OCI-LY7 (cell line): ENCODE measurements around the gene PAX9. TPM values are rescaled to one million over a fixed set of nuclear protein-coding genes. Genes with fewer than 3 reads are reported as not detected.

ENCODE experiments used
- BruUV-seq: library from RNA; stranded (reverse); fragments of 400-500 nt; replicated peaks from 2 replicates; lab custom pipeline; 2021; lab: Mats Ljungman, UMichigan
- CTCF ChIA-PET: fragments of 300-600 bp; sonication (Branson Sonifier 250); formaldehyde crosslinking; loops from one replicate; lab custom pipeline; 2022; ENCODE audit warnings: antibody characterized with exemption; ENCODE audit not compliant: unreplicated experiment; lab: Charles Lee
- POLR2A ChIA-PET: fragments of 300-600 bp; sonication (Branson Sonifier 250); formaldehyde crosslinking; loops from one replicate; lab custom pipeline; 2022; ENCODE audit warnings: antibody characterized with exemption; lab: Charles Lee
- DNase-seq: peaks from one replicate; pipeline ENCODE4 v3.0.0-alpha.2; 2015; ENCODE audit warnings: low spot score
- H2AFZ ChIP-seq: fragments of 200-600 bp; sonication (generic), shearing (Covaris generic); 2 replicates; pipeline ENCODE4 v1.6.1; 2014; ENCODE audit warnings: mild to moderate bottlenecking, antibody characterized with exemption, low read length, moderate library complexity
- H3K27ac ChIP-seq: fragments of 200-600 bp; sonication (generic); 2 replicates; pipeline ENCODE4 v1.5.1; 2014; ENCODE audit warnings: mixed run types, low read depth, mild to moderate bottlenecking, moderate library complexity, low read length, inconsistent platforms; ENCODE audit not compliant: poor library complexity, severe bottlenecking
- H3K36me3 ChIP-seq: fragments of 200-600 bp; sonication (generic); 2 replicates; pipeline ENCODE4 v1.6.1; 2014; ENCODE audit warnings: mild to moderate bottlenecking, antibody characterized with exemption, low read length, moderate library complexity, mixed read lengths; ENCODE audit not compliant: insufficient read depth
- H3K4me1 ChIP-seq: fragments of 200-600 bp; sonication (generic); 2 replicates; pipeline ENCODE4 v1.5.1; 2014; ENCODE audit warnings: mild to moderate bottlenecking, low read length; ENCODE audit not compliant: insufficient read depth, poor library complexity, severe bottlenecking
- H3K4me2 ChIP-seq: fragments of 200-600 bp; sonication (generic); 2 replicates; pipeline ENCODE4 v1.6.1; 2014; ENCODE audit warnings: mild to moderate bottlenecking, low read length
- H3K4me3 ChIP-seq: fragments of 200-600 bp; sonication (generic); 2 replicates; pipeline ENCODE4 v1.5.1; 2014; ENCODE audit warnings: mild to moderate bottlenecking, low read depth, low read length; ENCODE audit not compliant: poor library complexity, severe bottlenecking
- H3K79me2 ChIP-seq: fragments of 200-600 bp; sonication (generic); 2 replicates; pipeline ENCODE4 v1.6.1; 2016; ENCODE audit warnings: low read depth, mild to moderate bottlenecking, low read length, moderate library complexity, mixed read lengths; ENCODE audit not compliant: insufficient read depth
- H3K9me2 ChIP-seq: fragments of 200-600 bp; sonication (generic); 2 replicates; pipeline ENCODE4 v1.6.1; 2016; ENCODE audit warnings: mild to moderate bottlenecking, low read length, mixed read lengths; ENCODE audit not compliant: insufficient read depth
- H3K9me3 ChIP-seq: fragments of 200-600 bp; sonication (generic); 2 replicates; pipeline ENCODE4 v1.6.1; 2014; ENCODE audit warnings: mild to moderate bottlenecking, mixed run types, low read length, mixed read lengths
- H4K20me1 ChIP-seq: fragments of 200-600 bp; sonication (generic); 2 replicates; pipeline ENCODE4 v1.6.1; 2014; ENCODE audit warnings: mild to moderate bottlenecking, antibody characterized with exemption, low read length, moderate library complexity, mixed read lengths; ENCODE audit not compliant: insufficient read depth
- CTCF ChIP-seq: fragments of 200-600 bp; sonication (generic); conservative IDR thresholded peaks from 2 replicates; pipeline ENCODE4 v1.5.1; 2014; ENCODE audit warnings: mild to moderate bottlenecking, antibody characterized with exemption, low read length, moderate library complexity, mixed read lengths
- EZH2phosphoT487 ChIP-seq: fragments of 200-600 bp; sonication (generic); IDR thresholded peaks from 2 replicates; pipeline ENCODE4 v1.6.1; 2018; ENCODE audit warnings: low read depth, borderline replicate concordance, mild to moderate bottlenecking, mixed run types, antibody characterized with exemption, low read length, moderate library complexity, mixed read lengths
- intact Hi-C: fragments of 100-400 bp; cut with micrococcal nuclease; formaldehyde crosslinking; loops from one replicate; pipeline ENCODE4 v1.10.0; 2022; ENCODE audit not compliant: unreplicated experiment
- total RNA-seq, 2 experiments: library from RNA; depleted of rRNA in 1 of 2; stranded (reverse); fragments of >200 nt in 1 of 2; shearing (Covaris generic) in 1 of 2; gene quantifications; 2 replicates each; pipeline ENCODE4 v1.2.3, GENCODE V29; 2014 to 2022

PAX9 gene
- total RNA-seq, 2 experiments from 2014 or later: 2.3 to 4.4 TPM

GRCh38 chr14:36666416-36667206 lies 5.0 kb downstream of the PAX9 start:
- ChIA-PET CTCF (no interaction called here), POLR2A (interaction anchor here (0.6 to 1.0 kb wide), 2 partner anchors 27 to 290 kb away, joined by 3 read pairs; no protein-coding TSS in a partner anchor)
- H3K27ac ChIP-seq: no peak overlapping the region
- no peak overlapping the region for H3K4me2 ChIP-seq
- peaks cover 2% of the 10 kb centered on the region for H3K4me1 ChIP-seq
- no TSS peak for BruUV-seq
- H3K9me3 ChIP-seq: no peaks in the 10 kb centered on the region
- no peaks in the 10 kb centered on the region for H4K20me1 ChIP-seq
- H3K9me2 ChIP-seq: no peaks in the 10 kb centered on the region
- TF ChIP-seq EZH2phosphoT487: no peak
- TF ChIP-seq CTCF: no peak
- H2AFZ ChIP-seq: no peak overlapping the region
- no peak for DNase-seq
- H3K79me2 ChIP-seq: no peaks in the 10 kb centered on the region
- no peaks in the 10 kb centered on the region; the same call in 1 of the 2 replicates for H3K36me3 ChIP-seq
- intact Hi-C loops: no loop called here
- H3K4me3 ChIP-seq: no peak overlapping the region

GRCh38 chr14:36667679-36668078 lies 6.0 kb downstream of the PAX9 start:
- DNase-seq: no peak
- H2AFZ ChIP-seq: no peak overlapping the region
- TF ChIP-seq EZH2phosphoT487: no peak
- H3K79me2 ChIP-seq: no peaks in the 10 kb centered on the region
- H3K9me3 ChIP-seq: no peaks in the 10 kb centered on the region
- intact Hi-C loops: no loop called here
- ChIA-PET CTCF (no interaction called here), POLR2A (interaction anchor here (1.0 kb wide), 1 partner anchor 28 kb away, joined by 3 read pairs; no protein-coding TSS in a partner anchor)
- no peaks in the 10 kb centered on the region; the same call in 1 of the 2 replicates for H3K36me3 ChIP-seq
- no peaks in the 10 kb centered on the region for H4K20me1 ChIP-seq
- no TSS peak for BruUV-seq
- H3K4me2 ChIP-seq: no peak overlapping the region
- no peak overlapping the region for H3K27ac ChIP-seq
- H3K9me2 ChIP-seq: no peaks in the 10 kb centered on the region
- peaks cover 2% of the 10 kb centered on the region for H3K4me1 ChIP-seq
- no peak overlapping the region for H3K4me3 ChIP-seq

GRCh38 chr14:36671149-36671548 lies 9.5 kb downstream of the PAX9 start:
- no peak for TF ChIP-seq EZH2phosphoT487
- no peak for TF ChIP-seq CTCF
- Histone ChIP-seq H3K4me2 (no peak overlapping the region), H3K9me3 (no peaks in the 10 kb centered on the region), H3K36me3 (no peaks in the 10 kb centered on the region; the same call in 1 of the 2 replicates), H3K4me1 (no peaks in the 10 kb centered on the region), H3K27ac (no peak overlapping the region), H2AFZ (no peak overlapping the region), H3K4me3 (no peak overlapping the region), H3K9me2 (no peaks in the 10 kb centered on the region), H3K79me2 (no peaks in the 10 kb centered on the region), H4K20me1 (no peaks in the 10 kb centered on the region)
- intact Hi-C loops: no loop called here
- CTCF ChIA-PET: no interaction called here
- no TSS peak for BruUV-seq
- DNase-seq: no peak
- POLR2A ChIA-PET: no interaction called here
